Measurements from ENCODE around the gene WDR81.

The WDR81 gene

GRCh38 chr17:1766382-1767135 is 42.1 kb downstream of the WDR81 start (continued):
- TF ChIP-seq GLIS2 (tag by site-specific recombination; IDR thresholded peaks at IDR 0.05) (peak; percentile 37; the same call in 1 of the 2 replicates), ZNF239 (tag by site-specific recombination; IDR thresholded peaks at IDR 0.05) (no peak), ZNF629 (tag by site-specific recombination; IDR thresholded peaks at IDR 0.05) (0 out of 2 replicates have a peak, but pooled peaks have one; percentile 21), SP3 (tag by site-specific recombination; IDR thresholded peaks at IDR 0.05) (no peak), ZBTB8A (tag by site-specific recombination; IDR thresholded peaks at IDR 0.05) (peak; percentile 61), PRDM1 (tag by site-specific recombination; IDR thresholded peaks at IDR 0.05) (no peak), SP7 (tag by site-specific recombination; IDR thresholded peaks at IDR 0.05) (no peak), ZBTB48 (tag by site-specific recombination; IDR thresholded peaks at IDR 0.05) (no peak), KLF7 (tag by site-specific recombination; IDR thresholded peaks at IDR 0.05; ENCODE audit: borderline replicate concordance) (no peak), EGR2 (tag by site-specific recombination; IDR thresholded peaks at IDR 0.05; ENCODE audit: low read depth) (no peak), ZSCAN18 (tag by site-specific recombination; IDR thresholded peaks at IDR 0.05) (no peak), MYNN (tag by site-specific recombination; IDR thresholded peaks at IDR 0.05; ENCODE audit: borderline replicate concordance) (no peak), ZNF747 (tag by site-specific recombination; IDR thresholded peaks at IDR 0.05) (no peak), REST (tag by site-specific recombination; IDR thresholded peaks at IDR 0.05) (peak; percentile 56; the same call in 1 of the 2 replicates), ZBTB11 (tag by site-specific recombination; conservative IDR thresholded peaks at IDR 0.05; ENCODE audit: low read depth) (peak; percentile 66), ZNF560 (tag by site-specific recombination; IDR thresholded peaks at IDR 0.05; ENCODE audit: borderline replicate concordance) (0 out of 2 replicates have a peak, but pooled peaks have one; percentile 33), ZNF140 (tag by site-specific recombination; IDR thresholded peaks at IDR 0.05) (peak; percentile 49; the same call in 1 of the 2 replicates), YY2 (tag by site-specific recombination; IDR thresholded peaks at IDR 0.05) (no peak), ZNF580 (tag by site-specific recombination; IDR thresholded peaks at IDR 0.05) (no peak), ZNF843 (tag by site-specific recombination; IDR thresholded peaks at IDR 0.05) (no peak), ZNF571 (tag by site-specific recombination; IDR thresholded peaks at IDR 0.05) (no peak), ZNF518A (tag by site-specific recombination; conservative IDR thresholded peaks at IDR 0.05; ENCODE audit: low read depth) (peak; percentile 75; the same call in 1 of the 2 replicates), ZBTB17 (tag by site-specific recombination; IDR thresholded peaks at IDR 0.05) (no peak), ZNF549 (tag by site-specific recombination; IDR thresholded peaks at IDR 0.05) (no peak), ZNF24 (tag by site-specific recombination; IDR thresholded peaks at IDR 0.05) (no peak), ZNF791 (tag by site-specific recombination; IDR thresholded peaks at IDR 0.05) (no peak), ZNF184 (tag by site-specific recombination; IDR thresholded peaks at IDR 0.05) (no peak)

Measured in HEK293 (cell line).